MM.1S (cell line): ENCODE measurements around the gene TP53AIP1.

Experiments
- DNase-seq: peaks from one replicate; pipeline ENCODE4 v3.0.0-alpha.2; 2015
- H2AFZ ChIP-seq: fragments of 300-600 bp; sonication (generic); 2 replicates; pipeline ENCODE4 v1.6.0; 2016; ENCODE audit warnings: antibody characterized with exemption, low read length
- H3F3A ChIP-seq: fragments of 300-600 bp; sonication (generic); 2 replicates; pipeline ENCODE4 v1.6.1; 2016; ENCODE audit warnings: mild to moderate bottlenecking, antibody characterized with exemption, low read length, moderate library complexity, mixed read lengths; ENCODE audit not compliant: insufficient read depth
- H3K27ac ChIP-seq: fragments of 300-600 bp; sonication (generic); 2 replicates; pipeline ENCODE4 v1.5.1; 2016; ENCODE audit warnings: mild to moderate bottlenecking, low read length
- H3K27me3 ChIP-seq: fragments of 300-600 bp; sonication (generic); replicated peaks from 2 replicates; pipeline ENCODE4 v1.6.0; 2016; ENCODE audit warnings: low read length; ENCODE audit not compliant: insufficient read depth
- H3K36me3 ChIP-seq: fragments of 300-600 bp; sonication (generic); replicated peaks from 2 replicates; pipeline ENCODE4 v1.6.1; 2016; ENCODE audit warnings: mild to moderate bottlenecking, low read length, mixed read lengths; ENCODE audit not compliant: insufficient read depth
- H3K4me1 ChIP-seq: fragments of 300-600 bp; sonication (generic); 2 replicates; pipeline ENCODE4 v1.6.1; 2016; ENCODE audit warnings: low read length, mixed read lengths
- H3K4me2 ChIP-seq: fragments of 300-600 bp; sonication (generic); 2 replicates; pipeline ENCODE4 v1.6.0; 2016; ENCODE audit warnings: low read depth, low read length
- H3K4me3 ChIP-seq: fragments of 300-600 bp; sonication (generic); 2 replicates; pipeline ENCODE4 v1.5.1; 2016; ENCODE audit warnings: low read length, mixed read lengths
- H3K79me2 ChIP-seq: fragments of 300-600 bp; sonication (generic); 2 replicates; pipeline ENCODE4 v1.6.1; 2016; ENCODE audit warnings: mixed run types, low read length, mixed read lengths
- H3K9ac ChIP-seq: fragments of 300-600 bp; sonication (generic); 2 replicates; pipeline ENCODE4 v1.6.1; 2016; ENCODE audit warnings: low read length, mixed read lengths
- H3K9me2 ChIP-seq: fragments of 300-600 bp; sonication (generic); replicated peaks from 2 replicates; pipeline ENCODE4 v1.6.1; 2016; ENCODE audit warnings: mild to moderate bottlenecking, low read length, mixed read lengths; ENCODE audit not compliant: insufficient read depth
- H3K9me3 ChIP-seq: fragments of 300-600 bp; sonication (generic); replicated peaks from 2 replicates; pipeline ENCODE4 v1.6.1; 2016; ENCODE audit warnings: mild to moderate bottlenecking, low read length, mixed read lengths; ENCODE audit not compliant: insufficient read depth
- H4K20me1 ChIP-seq: fragments of 300-600 bp; sonication (generic); 2 replicates; pipeline ENCODE4 v1.6.1; 2016; ENCODE audit warnings: mild to moderate bottlenecking, low read length, moderate library complexity, mixed read lengths; ENCODE audit not compliant: insufficient read depth
- EZH2 ChIP-seq: fragments of 300-600 bp; sonication (generic); optimal IDR thresholded peaks from 2 replicates; pipeline ENCODE3; 2017; ENCODE audit warnings: low read depth, mild to moderate bottlenecking, antibody characterized with exemption, low read length, mixed read lengths
- EZH2phosphoT487 ChIP-seq: fragments of 300-600 bp; sonication (generic); IDR thresholded peaks from 2 replicates; pipeline ENCODE4 v1.6.1; 2018; ENCODE audit warnings: antibody characterized with exemption, low read length
- TF ChIP-seq, protein P1 (sequence below): fragments of 300-600 bp; sonication (generic); IDR thresholded peaks from 2 replicates; pipeline ENCODE4 v1.5.1; 2016; ENCODE audit warnings: antibody characterized with exemption, low read length, mixed read lengths

TP53AIP1 gene

DNA sequence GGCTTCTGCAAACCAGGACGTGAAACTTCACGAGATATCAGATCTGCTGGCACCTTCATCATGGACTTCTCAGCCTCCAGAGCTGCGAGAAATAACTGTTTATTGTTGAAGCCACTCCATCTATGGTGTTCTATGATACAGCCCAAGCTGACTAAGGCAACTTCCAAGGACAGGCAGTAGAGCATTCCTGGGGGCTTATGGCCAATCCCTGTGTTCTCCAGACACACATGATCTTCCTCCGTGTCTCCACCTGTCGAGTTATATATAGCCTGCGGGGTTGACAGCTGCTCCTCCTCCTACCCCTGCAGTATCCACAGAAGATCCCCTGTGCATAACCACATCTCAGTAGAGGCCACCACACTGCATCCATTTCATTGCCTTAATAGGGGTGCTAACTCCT lies 11.0 kb downstream of the TP53AIP1 start:
- Histone ChIP-seq H3K9me3 (no peaks in the 10 kb centered on the region), H4K20me1 (no peaks in the 10 kb centered on the region), H3K9me2 (no peaks in the 10 kb centered on the region), H3K4me1 (peaks cover 19% of the 10 kb centered on the region), H3K36me3 (no peaks in the 10 kb centered on the region), H3K4me3 (no peak overlapping the region), H3K27me3 (no peaks in the 10 kb centered on the region), H3F3A (peaks cover 4% of the 10 kb centered on the region), H3K9ac (no peak overlapping the region), H3K27ac (no peak overlapping the region), H2AFZ (no peak overlapping the region), H3K4me2 (no peak overlapping the region), H3K79me2 (no peaks in the 10 kb centered on the region)
- DNase-seq = no peak
- TF ChIP-seq, protein P1, sequence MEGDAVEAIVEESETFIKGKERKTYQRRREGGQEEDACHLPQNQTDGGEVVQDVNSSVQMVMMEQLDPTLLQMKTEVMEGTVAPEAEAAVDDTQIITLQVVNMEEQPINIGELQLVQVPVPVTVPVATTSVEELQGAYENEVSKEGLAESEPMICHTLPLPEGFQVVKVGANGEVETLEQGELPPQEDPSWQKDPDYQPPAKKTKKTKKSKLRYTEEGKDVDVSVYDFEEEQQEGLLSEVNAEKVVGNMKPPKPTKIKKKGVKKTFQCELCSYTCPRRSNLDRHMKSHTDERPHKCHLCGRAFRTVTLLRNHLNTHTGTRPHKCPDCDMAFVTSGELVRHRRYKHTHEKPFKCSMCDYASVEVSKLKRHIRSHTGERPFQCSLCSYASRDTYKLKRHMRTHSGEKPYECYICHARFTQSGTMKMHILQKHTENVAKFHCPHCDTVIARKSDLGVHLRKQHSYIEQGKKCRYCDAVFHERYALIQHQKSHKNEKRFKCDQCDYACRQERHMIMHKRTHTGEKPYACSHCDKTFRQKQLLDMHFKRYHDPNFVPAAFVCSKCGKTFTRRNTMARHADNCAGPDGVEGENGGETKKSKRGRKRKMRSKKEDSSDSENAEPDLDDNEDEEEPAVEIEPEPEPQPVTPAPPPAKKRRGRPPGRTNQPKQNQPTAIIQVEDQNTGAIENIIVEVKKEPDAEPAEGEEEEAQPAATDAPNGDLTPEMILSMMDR = no peak
- TF ChIP-seq EZH2phosphoT487 = no peak

DNA sequence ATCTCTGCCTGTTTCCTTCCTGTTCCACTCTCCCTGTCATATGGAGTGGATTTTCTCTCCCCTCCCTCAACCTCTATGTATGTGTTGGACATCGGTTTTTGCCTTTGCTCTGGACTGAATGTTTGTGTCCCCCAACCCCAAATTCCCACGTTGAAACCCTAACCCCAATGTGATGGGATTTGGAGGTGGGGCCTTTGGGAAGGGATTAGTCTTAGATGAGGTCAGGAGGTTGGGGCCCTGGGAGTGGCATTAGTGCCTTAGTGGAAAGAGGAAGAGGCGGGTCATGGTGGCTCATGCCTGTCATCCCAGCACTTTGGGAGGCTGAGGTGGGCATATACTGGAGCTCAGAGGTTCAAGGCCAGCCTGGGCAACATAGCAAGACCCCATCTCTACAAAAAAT lies 11.6 kb downstream of the TP53AIP1 start:
- DNase-seq = no peak
- Histone ChIP-seq H3K27me3 (no peaks in the 10 kb centered on the region), H3K9me2 (no peaks in the 10 kb centered on the region), H3K4me3 (no peak overlapping the region), H3K36me3 (no peaks in the 10 kb centered on the region), H3K27ac (no peak overlapping the region), H3K9me3 (no peaks in the 10 kb centered on the region), H3F3A (peaks cover 4% of the 10 kb centered on the region), H3K4me2 (no peak overlapping the region), H3K9ac (no peak overlapping the region), H4K20me1 (no peaks in the 10 kb centered on the region), H3K79me2 (no peaks in the 10 kb centered on the region), H2AFZ (no peak overlapping the region), H3K4me1 (peaks cover 19% of the 10 kb centered on the region)
- no peak for TF ChIP-seq EZH2phosphoT487

DNA sequence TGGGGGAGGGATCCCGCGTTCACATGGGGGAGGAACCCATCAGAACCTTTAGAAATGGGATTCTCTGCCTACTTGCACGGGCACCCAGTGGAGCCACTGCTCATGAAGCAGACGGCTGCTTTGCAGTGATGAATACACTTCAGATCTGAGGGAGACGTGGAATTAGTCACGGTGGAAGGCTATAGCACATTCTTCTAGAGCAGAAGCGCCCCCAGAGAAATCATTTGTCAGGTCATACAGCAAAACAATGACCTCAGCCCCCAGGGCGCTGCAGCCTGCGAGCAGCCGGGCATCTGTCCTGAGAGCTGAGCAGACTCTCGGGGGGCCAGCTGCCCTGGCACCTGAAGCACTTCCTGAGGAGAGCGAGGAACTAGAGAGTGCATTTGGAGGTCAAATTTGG lies 12.7 kb downstream of the TP53AIP1 start:
- DNase-seq = no peak
- peaks cover 19% of the 10 kb centered on the region for H3K4me1 ChIP-seq
- no peak overlapping the region for H2AFZ ChIP-seq
- peaks cover 4% of the 10 kb centered on the region for H3F3A ChIP-seq
- TF ChIP-seq, protein P1 = no peak
- TF ChIP-seq EZH2phosphoT487 = no peak
- TF ChIP-seq EZH2 = no peak
- H3K4me3 ChIP-seq = no peak overlapping the region
- no peaks in the 10 kb centered on the region for H3K9me3 ChIP-seq
- no peaks in the 10 kb centered on the region for H3K9me2 ChIP-seq
- H4K20me1 ChIP-seq = no peaks in the 10 kb centered on the region
- no peaks in the 10 kb centered on the region for H3K27me3 ChIP-seq
- H3K79me2 ChIP-seq = no peaks in the 10 kb centered on the region
- no peak overlapping the region for H3K9ac ChIP-seq
- H3K27ac ChIP-seq = no peak overlapping the region
- H3K4me2 ChIP-seq = no peak overlapping the region
- H3K36me3 ChIP-seq = no peaks in the 10 kb centered on the region

DNA sequence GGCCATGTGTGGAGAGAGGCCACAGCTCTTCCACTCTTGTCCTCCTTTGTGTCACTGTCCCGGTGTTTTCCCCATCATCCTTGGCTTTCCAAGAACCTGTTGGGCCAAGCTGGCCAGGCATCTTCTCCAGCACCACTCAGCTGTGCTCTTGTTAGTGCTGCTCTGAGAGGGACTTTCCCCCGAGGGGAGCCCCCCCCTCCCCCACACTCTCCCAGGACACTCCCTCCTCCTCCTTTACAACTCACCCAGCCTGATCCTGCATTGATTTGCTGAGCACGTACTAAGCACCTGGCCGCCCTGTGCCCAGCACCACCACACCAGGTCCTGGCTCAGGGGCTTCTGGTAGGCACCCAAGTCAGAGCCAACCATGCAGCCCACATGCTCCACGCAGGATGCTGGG lies 13.2 kb downstream of the TP53AIP1 start:
- Histone ChIP-seq H3K27ac (no peak overlapping the region), H3K27me3 (no peaks in the 10 kb centered on the region), H3F3A (peaks cover 4% of the 10 kb centered on the region), H3K36me3 (no peaks in the 10 kb centered on the region), H3K4me1 (peaks cover 19% of the 10 kb centered on the region), H3K9ac (no peak overlapping the region), H3K79me2 (no peaks in the 10 kb centered on the region), H3K9me3 (no peaks in the 10 kb centered on the region), H3K9me2 (no peaks in the 10 kb centered on the region), H2AFZ (no peak overlapping the region), H3K4me3 (no peak overlapping the region), H4K20me1 (no peaks in the 10 kb centered on the region), H3K4me2 (no peak overlapping the region)
- no peak for DNase-seq
- TF ChIP-seq EZH2phosphoT487 (no peak), EZH2 (no peak)
- TF ChIP-seq, protein P1 = no peak
